PFSK-1 (cell line): ENCODE results near the gene ENOSF1.

Experiments used
- POLR2AphosphoS5 ChIP-seq: IDR thresholded peaks from 2 replicates; pipeline ENCODE4 v1.6.1; 2012; ENCODE audit warnings: low read depth, mild to moderate bottlenecking, control low read depth, low read length, moderate library complexity
- REST ChIP-seq, 2 experiments: IDR thresholded peaks; 2 replicates each; pipeline versions ENCODE4 v1.6.1 to v1.8.0; 2011 to 2012; ENCODE audit warnings: low read depth in 2 of 2, low read length in 2 of 2, control low read depth in 1 of 2, inconsistent platforms in 1 of 2, mild to moderate bottlenecking in 1 of 2, moderate library complexity in 1 of 2; ENCODE audit not compliant: insufficient read depth in 1 of 2
- SIN3A ChIP-seq: IDR thresholded peaks from 2 replicates; pipeline ENCODE4 v1.6.1; 2012; ENCODE audit warnings: mild to moderate bottlenecking, low read length, moderate library complexity, borderline replicate concordance; ENCODE audit not compliant: insufficient read depth
- TAF1 ChIP-seq: IDR thresholded peaks from 2 replicates; pipeline ENCODE4 v1.6.1; 2012; ENCODE audit warnings: low read length, control low read depth, borderline replicate concordance; ENCODE audit not compliant: insufficient read depth

GRCh38 chr18:676736-677135 lies 35.7 kb downstream of the ENOSF1 start:
- TF ChIP-seq SIN3A: no peak
- TF ChIP-seq REST (IDR thresholded peaks at IDR 0.05; ENCODE audit: insufficient read depth in 1 of 2, low read depth in 2 of 2, low read length in 2 of 2): no peak
- TF ChIP-seq POLR2AphosphoS5: no peak
- TF ChIP-seq TAF1: no peak
